Activated T-helper 1 cell treated with anti-CD3 and anti-CD28 coated beads, Interleukin-2, amount 50 U/mL, for 16 hours (primary cell): ENCODE results near the gene GYS1.
A peak's percentile ranks its signal among the peaks of the same experiment; 100 is the strongest.
"Not testable (repeated sequence)": the region's sequence is repeated elsewhere in the genome, so short reads cannot be mapped to it uniquely, and the experiment has no call there.

Experiments used
- DNase-seq, 2 donors: peaks; one replicate each; pipeline ENCODE4 v3.0.0-alpha.2; 2020; ENCODE audit warnings: low read depth in 1 of 2, low spot score in 1 of 2

Gene GYS1

DNA sequence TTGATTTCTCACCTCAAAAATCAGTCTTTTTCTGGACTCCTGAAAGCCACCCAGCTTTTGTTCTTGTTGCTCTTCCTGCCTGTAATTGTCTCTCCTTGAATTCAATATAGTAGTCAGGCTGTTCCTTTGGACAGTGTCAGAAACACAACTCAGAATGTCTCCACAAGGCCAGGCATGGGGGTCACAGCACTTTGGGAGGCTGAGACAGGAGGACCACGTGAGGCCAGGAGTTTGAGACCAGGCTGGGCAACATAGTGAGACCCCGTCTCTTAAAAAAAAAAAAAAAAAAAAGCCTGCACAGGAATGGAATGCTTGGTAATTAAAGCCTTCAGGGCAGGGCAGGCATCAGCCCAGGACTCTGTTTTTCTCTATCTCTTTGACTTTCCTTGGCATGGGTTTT is 47.3 kb downstream of the GYS1 start:
- DNase-seq, result no peak

- DNase-seq, result no peak
Measured at GRCh38 chr19:48945415-48945814, 47.7 kb downstream of the GYS1 start.

DNA sequence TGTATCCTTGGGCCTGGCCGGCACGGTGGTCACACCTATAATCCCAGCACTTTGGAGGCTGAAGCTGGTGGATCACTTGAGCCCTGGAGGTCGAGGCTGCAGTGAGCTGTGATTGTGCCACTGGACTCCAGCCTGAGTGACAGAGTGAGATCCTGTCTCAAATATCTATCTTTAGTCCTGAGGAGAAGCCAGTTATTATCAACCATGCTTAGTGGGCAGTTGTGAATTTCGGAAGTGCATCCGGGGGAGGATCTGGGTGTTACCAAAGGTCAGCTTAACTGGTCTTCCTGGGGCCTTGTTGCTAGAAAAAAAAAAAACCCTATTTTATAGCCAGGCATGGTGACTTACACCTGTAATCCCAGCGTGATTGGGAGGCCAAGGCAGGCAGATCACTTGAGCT is 50.0 kb downstream of the GYS1 start:
- DNase-seq, result no peak

- no peak for DNase-seq
Measured at GRCh38 chr19:48940902-48941301, 52.2 kb downstream of the GYS1 start.

DNA sequence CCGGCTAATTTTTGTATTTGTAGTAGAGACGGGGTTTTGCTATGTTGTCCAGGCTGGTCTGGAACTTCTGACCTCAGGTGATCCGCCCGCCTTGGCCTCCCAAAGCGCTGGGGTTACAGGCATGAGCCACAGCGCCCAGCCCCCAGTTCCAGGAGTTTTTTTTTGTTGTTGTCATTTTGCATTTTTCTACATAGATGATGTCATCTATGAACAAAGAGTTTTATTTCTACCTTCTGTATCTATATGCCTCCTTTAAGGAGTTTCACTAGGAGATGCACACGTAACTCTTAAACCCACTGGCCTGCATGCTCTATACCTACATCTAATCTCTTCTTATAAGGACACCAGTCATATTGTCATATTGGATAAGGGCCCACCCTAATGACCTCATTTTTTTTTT is 54.9 kb downstream of the GYS1 start:
- DNase-seq, result no peak

DNA sequence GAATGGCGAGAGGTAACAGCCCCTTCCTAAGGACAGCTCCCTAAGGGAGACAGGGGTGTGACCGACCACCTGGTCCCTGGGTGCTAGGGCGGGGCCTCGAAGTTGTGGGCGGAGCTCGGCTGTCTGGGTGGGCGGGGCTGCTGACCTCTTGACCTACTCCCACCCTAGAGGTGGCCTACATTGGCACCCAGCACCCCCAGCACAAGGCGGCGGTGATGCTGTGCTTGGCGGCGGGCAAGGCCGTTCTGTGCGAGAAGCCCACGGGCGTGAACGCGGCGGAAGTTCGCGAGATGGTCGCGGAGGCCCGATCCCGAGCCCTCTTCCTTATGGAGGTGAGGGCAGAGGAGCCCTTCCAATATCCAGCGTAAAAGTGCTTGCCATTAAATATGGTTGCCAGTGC is 57.2 kb downstream of the GYS1 start:
- no peak for DNase-seq

GRCh38 chr19:48934837-48935236 is 58.3 kb downstream of the GYS1 start:
- no peak for DNase-seq

- peak; percentile 75 to 78 for DNase-seq
Measured at GRCh38 chr19:48933382-48933932, 59.7 kb downstream of the GYS1 start, which contains the start of gene DHDH. Gene DHDH, plus strand, starts transcription at chr19:48933699. Its CDS starts 23 bp downstream, at chr19:48933722.

DNA sequence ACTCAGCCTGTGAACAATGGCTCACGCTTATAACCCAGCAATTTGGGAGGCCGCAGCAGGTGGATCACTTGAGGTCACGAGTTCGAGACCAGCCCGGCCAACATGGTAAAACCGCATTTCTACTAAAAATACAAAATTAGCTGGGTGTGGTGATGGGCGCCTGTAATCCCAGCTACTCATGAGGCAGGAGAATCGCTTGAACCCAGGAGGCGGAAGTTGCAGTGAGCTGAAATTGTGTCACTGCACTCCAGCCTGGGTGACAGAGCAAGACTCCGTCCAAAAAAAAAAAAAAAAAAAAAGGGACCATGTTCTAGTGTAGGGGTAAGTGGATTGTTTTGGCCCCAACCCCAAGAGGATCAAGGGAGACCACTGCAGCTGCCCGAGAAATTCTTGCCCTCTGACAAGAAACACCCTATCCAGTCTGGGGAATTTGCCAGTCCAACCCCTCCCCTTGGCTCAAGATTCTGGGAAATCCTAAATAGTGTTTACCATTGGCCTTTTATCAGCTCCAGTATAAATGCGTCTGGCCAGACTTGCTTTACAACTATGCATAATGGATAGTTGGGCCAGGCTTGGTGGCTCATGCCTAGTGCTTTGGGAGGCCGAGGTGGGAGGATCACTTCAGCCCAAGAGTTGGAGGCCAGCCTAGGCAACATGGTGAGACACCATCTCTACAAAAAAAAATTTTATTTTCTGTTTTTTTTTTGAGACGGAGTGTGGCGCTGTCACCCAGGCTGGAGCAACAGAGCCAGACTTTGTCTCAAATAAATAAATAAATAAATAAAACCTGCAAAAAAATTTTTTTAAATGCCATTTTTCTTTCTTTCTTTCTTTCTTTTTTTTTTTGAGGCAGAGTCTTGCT is 64.7 kb downstream of the GYS1 start:
- DNase-seq, result no peak

- DNase-seq, result not testable (repeated sequence)
Measured at GRCh38 chr19:48927692-48928091, 65.4 kb downstream of the GYS1 start.

GRCh38 chr19:48926909-48927308 is 66.2 kb downstream of the GYS1 start:
- DNase-seq, result no peak

- DNase-seq, result not testable (repeated sequence)
Measured at GRCh38 chr19:48925890-48926289, 67.2 kb downstream of the GYS1 start.

- DNase-seq, result no peak
Measured at GRCh38 chr19:48925240-48925843, 67.8 kb downstream of the GYS1 start.

- DNase-seq, result no peak
Measured at GRCh38 chr19:48922548-48923490, 70.3 kb downstream of the GYS1 start.

DNA sequence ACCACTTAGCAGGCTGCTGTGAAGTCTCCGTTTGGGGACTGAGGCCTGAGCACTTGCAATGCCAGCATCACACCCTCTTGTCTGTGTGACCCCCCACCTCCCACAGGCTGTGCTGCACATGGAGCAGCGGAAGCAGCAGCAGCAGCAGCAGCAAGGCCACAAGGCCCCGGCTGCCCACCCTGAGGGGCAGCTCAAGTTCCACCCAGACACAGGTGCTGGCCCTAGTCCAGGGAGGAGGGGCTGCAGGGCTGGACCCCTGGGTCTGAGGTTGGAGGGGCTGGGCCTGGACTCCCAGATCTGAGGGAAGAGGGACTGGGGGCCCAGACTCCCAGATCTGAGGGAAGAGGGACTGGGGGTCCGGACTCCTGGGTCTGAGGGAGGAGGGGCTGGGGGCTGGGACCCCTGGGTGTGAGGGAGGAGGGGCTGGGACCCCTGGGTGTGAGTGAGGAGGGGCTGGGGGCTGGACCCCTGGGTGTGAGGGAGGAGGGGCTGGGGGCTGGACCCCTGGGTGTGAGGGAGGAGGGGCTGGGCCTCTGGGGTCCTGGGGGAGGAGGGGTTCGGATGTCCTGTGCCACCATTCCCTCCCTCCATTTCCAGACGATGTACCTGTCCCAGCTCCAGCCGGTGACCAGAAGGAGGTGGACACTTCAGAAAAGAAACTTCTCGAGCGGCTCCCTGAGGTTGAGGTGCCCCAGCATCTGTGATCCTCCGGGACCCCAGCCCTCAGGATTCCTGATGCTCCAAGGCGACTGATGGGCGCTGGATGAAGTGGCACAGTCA is 71.2 kb downstream of the GYS1 start:
- DNase-seq, result no peak

DNA sequence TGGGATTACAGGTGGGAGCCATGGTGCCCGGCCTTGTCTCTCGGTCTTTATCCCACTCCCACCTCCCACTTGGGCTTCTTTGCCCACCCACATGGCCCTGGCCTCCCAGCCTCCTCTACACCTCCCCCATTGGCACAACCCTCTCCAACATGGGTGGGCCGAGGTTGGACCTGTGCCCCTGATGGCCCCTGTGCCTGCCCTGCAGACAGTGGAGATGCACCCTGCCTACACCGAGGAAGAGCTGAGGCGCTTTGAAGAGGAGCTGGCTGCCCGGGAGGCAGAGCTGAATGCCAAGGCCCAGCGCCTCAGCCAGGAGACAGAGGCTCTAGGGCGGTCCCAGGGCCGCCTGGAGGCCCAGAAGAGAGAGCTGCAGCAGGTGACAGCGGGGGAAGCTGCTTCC is 72.2 kb downstream of the GYS1 start:
- no peak for DNase-seq

GRCh38 chr19:48919271-48919670 is 73.8 kb downstream of the GYS1 start:
- not testable (repeated sequence) for DNase-seq

- DNase-seq, result no peak
Measured at GRCh38 chr19:48918801-48919247, 74.3 kb downstream of the GYS1 start.
